Right lung (tissue), 10 donors: ENCODE results near the gene RTN4. TPM values are rescaled to one million over a fixed set of nuclear protein-coding genes. Genes with fewer than 3 reads are reported as not detected.
A peak's percentile ranks its signal among the peaks of the same experiment; 100 is the strongest.
"Not testable (repeated sequence)": the region's sequence is repeated elsewhere in the genome, so short reads cannot be mapped to it uniquely, and the experiment has no call there.

ENCODE experiments used
- DNase-seq, 2 donors: peaks; one replicate each; pipeline ENCODE4 v3.0.0-alpha.2; 2013
- long read RNA-seq, 8 donors: transcript quantifications; one replicate each; lab custom pipeline, GENCODE V29; 2026
- polyA plus RNA-seq, 5 donors: library from polyadenylated mRNA; unstranded; fragments of 120-200 nt; gene quantifications; one replicate each; pipeline versions ENCODE4 v1.2.1 to v1.2.3, GENCODE V29; 2013; ENCODE audit warnings: inconsistent platforms in 1 of 5, low replicate concordance in 1 of 5; ENCODE audit not compliant: insufficient read length in 5 of 5, insufficient read depth in 1 of 5

RTN4 gene
- 100 to 1,000 TPM; 175 to 207 (median 195) TPM for polyA plus RNA-seq
- long read RNA-seq, donor 1, transcript RTN4-204 (8 exons, 2,390 nt), result minor isoform, 6 of 86 reads
- long read RNA-seq, donor 1, transcript RTN4-201 (7 exons, 2,333 nt), result major isoform, 52 of 86 reads
- long read RNA-seq, donor 1, transcript RTN4-215 (2 exons, 860 nt), result minor isoform, 11 of 86 reads
- long read RNA-seq, donor 1, partial matches to known transcripts, result 11 of 86 reads
- long read RNA-seq, donor 1, other reads (novel, unspliced or antisense), result 0 of 86 reads
- long read RNA-seq, donor 2, transcript RTN4-201 (7 exons, 2,333 nt), result major isoform, 26 of 30 reads
- long read RNA-seq, donor 2, partial matches to known transcripts, result 0 of 30 reads
- long read RNA-seq, donor 2, other reads (novel, unspliced or antisense), result 0 of 30 reads
- long read RNA-seq, donor 3, transcript RTN4-205 (7 exons, 1,898 nt), result minor isoform, 5 of 74 reads
- long read RNA-seq, donor 3, transcript RTN4-215 (2 exons, 860 nt), result minor isoform, 21 of 74 reads
- long read RNA-seq, donor 3, transcript RTN4-201 (7 exons, 2,333 nt), result major isoform, 35 of 74 reads
- long read RNA-seq, donor 3, partial matches to known transcripts, result 7 of 74 reads
- long read RNA-seq, donor 3, other reads (novel, unspliced or antisense), result 0 of 74 reads
- long read RNA-seq, donor 4, transcript RTN4-215 (2 exons, 860 nt), result minor isoform, 9 of 33 reads
- long read RNA-seq, donor 4, transcript RTN4-201 (7 exons, 2,333 nt), result major isoform, 18 of 33 reads
- long read RNA-seq, donor 4, partial matches to known transcripts, result 0 of 33 reads
- long read RNA-seq, donor 4, other reads (novel, unspliced or antisense), result 0 of 33 reads
- long read RNA-seq, donor 5, transcript RTN4-215 (2 exons, 860 nt), result minor isoform, 6 of 69 reads
- long read RNA-seq, donor 5, transcript RTN4-201 (7 exons, 2,333 nt), result major isoform, 37 of 69 reads
- long read RNA-seq, donor 5, partial matches to known transcripts, result 18 of 69 reads
- long read RNA-seq, donor 5, other reads (novel, unspliced or antisense), result 0 of 69 reads
- long read RNA-seq, donor 6, transcript RTN4-201 (7 exons, 2,333 nt), result major isoform, 38 of 59 reads
- long read RNA-seq, donor 6, partial matches to known transcripts, result 16 of 59 reads
- long read RNA-seq, donor 6, other reads (novel, unspliced or antisense), result 0 of 59 reads
- long read RNA-seq, donor 7, transcript RTN4-201 (7 exons, 2,333 nt), result major isoform, 30 of 47 reads
- long read RNA-seq, donor 7, transcript RTN4-215 (2 exons, 860 nt), result minor isoform, 5 of 47 reads
- long read RNA-seq, donor 7, partial matches to known transcripts, result 5 of 47 reads
- long read RNA-seq, donor 7, other reads (novel, unspliced or antisense), result 0 of 47 reads
- long read RNA-seq, donor 8, transcript RTN4-201 (7 exons, 2,333 nt), result major isoform, 13 of 19 reads
- long read RNA-seq, donor 8, partial matches to known transcripts, result 0 of 19 reads
- long read RNA-seq, donor 8, other reads (novel, unspliced or antisense), result 0 of 19 reads

- DNase-seq, result peak; percentile 97 to 99
Observed at GRCh38 chr2:55050100-55050994, at the start of gene RTN4. TSS of gene RTN4 (minus strand) at chr2:55050451. CDS start at chr2:55050300, 151 bp downstream.

GRCh38 chr2:55099493-55099877, 49.2 kb upstream of the RTN4 start:
- DNase-seq, result no peak

GRCh38 chr2:55097461-55098410, 47.5 kb upstream of the RTN4 start:
- no peak for DNase-seq

GRCh38 chr2:55097082-55097460, 46.8 kb upstream of the RTN4 start:
- no peak for DNase-seq

- no peak for DNase-seq
Observed at GRCh38 chr2:55096586-55096985, 46.3 kb upstream of the RTN4 start.

GRCh38 chr2:55093381-55093780, 43.1 kb upstream of the RTN4 start:
- DNase-seq, result no peak

GRCh38 chr2:55092439-55092838, 42.2 kb upstream of the RTN4 start:
- DNase-seq, result no peak

GRCh38 chr2:55091681-55092080, 41.4 kb upstream of the RTN4 start:
- not testable (repeated sequence) for DNase-seq

GRCh38 chr2:55090702-55091101, 40.5 kb upstream of the RTN4 start:
- DNase-seq, result no peak

GRCh38 chr2:55089726-55090125, 39.5 kb upstream of the RTN4 start:
- DNase-seq, result no peak

- DNase-seq, result no peak
Observed at GRCh38 chr2:55088400-55088799, 38.1 kb upstream of the RTN4 start.

- DNase-seq, result no peak
Observed at GRCh38 chr2:55087936-55088335, 37.7 kb upstream of the RTN4 start.

- DNase-seq, result no peak
Observed at GRCh38 chr2:55087501-55087900, 37.2 kb upstream of the RTN4 start.

GRCh38 chr2:55085113-55086040, 35.1 kb upstream of the RTN4 start:
- no peak for DNase-seq

- peak; percentile 30 to 62 for DNase-seq
Observed at GRCh38 chr2:55084641-55085040, 34.4 kb upstream of the RTN4 start.

GRCh38 chr2:55080204-55080738, 30.0 kb upstream of the RTN4 start:
- no peak for DNase-seq

- no peak for DNase-seq
Observed at GRCh38 chr2:55078956-55079355, 28.7 kb upstream of the RTN4 start.

- no peak for DNase-seq
Observed at GRCh38 chr2:55076721-55077120, 26.5 kb upstream of the RTN4 start.
